ENCODE results near the gene GPR45. TPM values are rescaled to one million over a fixed set of nuclear protein-coding genes. Genes with fewer than 3 reads are reported as not detected.
A peak's percentile ranks its signal among the peaks of the same experiment; 100 is the strongest.

Gene GPR45
- total and polyA plus RNA-seq, 2 donors from 2014 or later, result not detected

DNA sequence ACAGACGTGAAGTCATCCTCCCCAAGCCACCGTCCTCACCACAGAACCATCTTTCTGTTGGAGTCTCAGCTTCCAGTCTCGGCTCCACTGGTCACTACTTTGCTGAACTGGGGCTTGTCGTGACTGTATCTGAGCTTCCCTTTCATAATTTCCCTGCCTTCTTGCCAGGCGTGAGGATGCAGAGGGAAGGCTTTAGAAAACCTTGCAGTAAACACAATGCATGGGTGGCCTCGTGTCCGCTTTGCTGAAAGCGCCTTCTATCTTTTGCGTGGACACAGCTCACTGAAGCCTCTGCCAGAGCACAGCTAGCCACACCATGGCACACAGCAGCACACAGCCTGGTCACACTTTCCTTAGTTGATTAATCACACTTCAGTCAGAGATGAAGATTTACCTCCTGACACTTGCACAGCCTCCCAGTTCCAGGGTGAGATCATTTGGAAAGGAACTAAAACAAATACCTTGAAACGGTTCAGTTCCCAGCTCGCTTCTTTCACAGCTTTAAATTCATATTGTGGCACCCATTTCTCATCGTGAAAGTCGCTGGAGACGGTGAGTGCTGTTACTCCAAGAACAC lies 2.8 kb upstream of the GPR45 start:
- Histone ChIP-seq H3K36me3 (ENCODE audit: control insufficient read depth in 2 of 3, insufficient read depth in 3 of 3, low read length in 3 of 3) (no peaks in the 10 kb centered on the region), H3K4me3 (ENCODE audit: low read length in 3 of 3) (no peak overlapping the region), H3K27me3 (ENCODE audit: control insufficient read depth, insufficient read depth, low read length) (no peaks in the 10 kb centered on the region), H3K4me1 (ENCODE audit: control insufficient read depth in 2 of 3, insufficient read depth in 2 of 3, low read depth in 1 of 3, low read length in 3 of 3) (peaks cover 0 to 2% (median 0%) of the 10 kb centered on the region in 3 donors), H3K27ac (ENCODE audit: low read depth in 2 of 2, low read length in 2 of 2) (no peak overlapping the region), H3K9ac (ENCODE audit: low read length in 3 of 3) (no peak overlapping the region), H3K9me3 (ENCODE audit: control insufficient read depth in 2 of 3, insufficient read depth in 1 of 3, low read length in 3 of 3) (no peaks in the 10 kb centered on the region)
- DNase-seq, result peak in 2 of 5 donors; percentile 23 to 37
- FAIRE-seq, result no peak
- TF ChIP-seq, protein P1, sequence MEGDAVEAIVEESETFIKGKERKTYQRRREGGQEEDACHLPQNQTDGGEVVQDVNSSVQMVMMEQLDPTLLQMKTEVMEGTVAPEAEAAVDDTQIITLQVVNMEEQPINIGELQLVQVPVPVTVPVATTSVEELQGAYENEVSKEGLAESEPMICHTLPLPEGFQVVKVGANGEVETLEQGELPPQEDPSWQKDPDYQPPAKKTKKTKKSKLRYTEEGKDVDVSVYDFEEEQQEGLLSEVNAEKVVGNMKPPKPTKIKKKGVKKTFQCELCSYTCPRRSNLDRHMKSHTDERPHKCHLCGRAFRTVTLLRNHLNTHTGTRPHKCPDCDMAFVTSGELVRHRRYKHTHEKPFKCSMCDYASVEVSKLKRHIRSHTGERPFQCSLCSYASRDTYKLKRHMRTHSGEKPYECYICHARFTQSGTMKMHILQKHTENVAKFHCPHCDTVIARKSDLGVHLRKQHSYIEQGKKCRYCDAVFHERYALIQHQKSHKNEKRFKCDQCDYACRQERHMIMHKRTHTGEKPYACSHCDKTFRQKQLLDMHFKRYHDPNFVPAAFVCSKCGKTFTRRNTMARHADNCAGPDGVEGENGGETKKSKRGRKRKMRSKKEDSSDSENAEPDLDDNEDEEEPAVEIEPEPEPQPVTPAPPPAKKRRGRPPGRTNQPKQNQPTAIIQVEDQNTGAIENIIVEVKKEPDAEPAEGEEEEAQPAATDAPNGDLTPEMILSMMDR (IDR thresholded peaks at IDR 0.05; ENCODE audit: borderline replicate concordance, extremely low read depth, insufficient read depth), result no peak
- intact Hi-C loops (cut with DNase I), result loop anchor here (5.0 kb wide), 1 partner anchor 126 kb away; no protein-coding TSS in a partner anchor

DNA sequence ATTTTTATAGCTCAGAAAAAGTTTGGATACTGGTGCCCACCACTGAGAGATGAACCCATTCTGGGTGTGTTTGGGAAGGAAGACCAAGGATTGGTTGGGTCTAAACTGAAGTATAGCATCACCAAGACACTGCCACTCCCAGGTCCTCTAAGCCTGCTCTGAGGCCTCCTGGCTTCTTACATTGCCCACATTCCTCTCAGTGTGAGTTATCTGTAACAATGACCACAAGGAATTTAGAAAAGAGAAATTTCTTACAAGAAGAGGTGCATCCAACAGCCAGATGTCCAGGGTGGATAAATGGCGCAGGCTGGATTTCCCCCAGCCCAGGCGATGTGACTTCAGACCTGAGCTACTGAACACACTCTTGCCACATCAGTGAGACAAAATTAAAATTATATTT lies 1.6 kb upstream of the GPR45 start:
- Histone ChIP-seq H3K9me3 (ENCODE audit: control insufficient read depth in 2 of 3, insufficient read depth in 1 of 3, low read length in 3 of 3) (no peaks in the 10 kb centered on the region), H3K9ac (ENCODE audit: low read length in 3 of 3) (no peak overlapping the region), H3K27ac (ENCODE audit: low read depth in 2 of 2, low read length in 2 of 2) (no peak overlapping the region), H3K4me3 (ENCODE audit: low read length in 3 of 3) (no peak overlapping the region), H3K36me3 (ENCODE audit: control insufficient read depth in 2 of 3, insufficient read depth in 3 of 3, low read length in 3 of 3) (no peaks in the 10 kb centered on the region), H3K27me3 (ENCODE audit: control insufficient read depth, insufficient read depth, low read length) (no peaks in the 10 kb centered on the region), H3K4me1 (ENCODE audit: control insufficient read depth in 2 of 3, insufficient read depth in 2 of 3, low read depth in 1 of 3, low read length in 3 of 3) (peaks cover 0 to 2% (median 0%) of the 10 kb centered on the region in 3 donors)
- FAIRE-seq (no peak), DNase-seq (no peak)
- TF ChIP-seq, protein P1 (IDR thresholded peaks at IDR 0.05; ENCODE audit: borderline replicate concordance, extremely low read depth, insufficient read depth), result no peak
- intact Hi-C loops (cut with DNase I), result loop anchor here (5.0 kb wide), 1 partner anchor 128 kb away; no protein-coding TSS in a partner anchor

DNA sequence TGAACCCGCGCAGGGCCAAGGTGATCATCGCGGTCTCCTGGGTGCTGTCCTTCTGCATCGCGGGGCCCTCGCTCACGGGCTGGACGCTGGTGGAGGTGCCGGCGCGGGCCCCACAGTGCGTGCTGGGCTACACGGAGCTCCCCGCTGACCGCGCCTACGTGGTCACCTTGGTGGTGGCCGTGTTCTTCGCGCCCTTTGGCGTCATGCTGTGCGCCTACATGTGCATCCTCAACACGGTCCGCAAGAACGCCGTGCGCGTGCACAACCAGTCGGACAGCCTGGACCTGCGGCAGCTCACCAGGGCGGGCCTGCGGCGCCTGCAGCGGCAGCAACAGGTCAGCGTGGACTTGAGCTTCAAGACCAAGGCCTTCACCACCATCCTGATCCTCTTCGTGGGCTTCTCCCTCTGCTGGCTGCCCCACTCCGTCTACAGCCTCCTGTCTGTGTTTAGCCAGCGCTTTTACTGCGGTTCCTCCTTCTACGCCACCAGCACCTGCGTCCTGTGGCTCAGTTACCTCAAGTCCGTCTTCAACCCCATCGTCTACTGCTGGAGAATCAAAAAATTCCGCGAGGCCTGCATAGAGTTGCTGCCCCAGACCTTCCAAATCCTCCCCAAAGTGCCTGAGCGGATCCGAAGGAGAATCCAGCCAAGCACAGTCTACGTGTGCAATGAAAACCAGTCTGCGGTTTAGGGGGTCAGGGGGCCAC lies 897 bp downstream of the GPR45 start:
- Histone ChIP-seq H3K9me3 (ENCODE audit: control insufficient read depth in 2 of 3, insufficient read depth in 1 of 3, low read length in 3 of 3) (no peaks in the 10 kb centered on the region), H3K9ac (ENCODE audit: low read length in 3 of 3) (no peak overlapping the region), H3K27me3 (ENCODE audit: control insufficient read depth, insufficient read depth, low read length) (no peaks in the 10 kb centered on the region), H3K4me3 (ENCODE audit: low read length in 3 of 3) (no peak overlapping the region), H3K36me3 (ENCODE audit: control insufficient read depth in 2 of 3, insufficient read depth in 3 of 3, low read length in 3 of 3) (no peaks in the 10 kb centered on the region), H3K27ac (ENCODE audit: low read depth in 2 of 2, low read length in 2 of 2) (no peak overlapping the region), H3K4me1 (ENCODE audit: control insufficient read depth in 2 of 3, insufficient read depth in 2 of 3, low read depth in 1 of 3, low read length in 3 of 3) (no peaks in the 10 kb centered on the region)
- intact Hi-C loops (cut with DNase I), result no loop called here
- DNase-seq (no peak), FAIRE-seq (no peak)
- TF ChIP-seq, protein P1 (IDR thresholded peaks at IDR 0.05; ENCODE audit: borderline replicate concordance, extremely low read depth, insufficient read depth), result no peak
